GM12872 (cell line): ENCODE data around the gene TMEM138.

ENCODE experiments used
- TF ChIP-seq, protein P1 (sequence below): IDR thresholded peaks from 3 replicates; pipeline ENCODE4 v1.5.1; 2011; ENCODE audit warnings: low read depth, mild to moderate bottlenecking, low read length, moderate library complexity; ENCODE audit not compliant: insufficient read depth

The TMEM138 gene

DNA sequence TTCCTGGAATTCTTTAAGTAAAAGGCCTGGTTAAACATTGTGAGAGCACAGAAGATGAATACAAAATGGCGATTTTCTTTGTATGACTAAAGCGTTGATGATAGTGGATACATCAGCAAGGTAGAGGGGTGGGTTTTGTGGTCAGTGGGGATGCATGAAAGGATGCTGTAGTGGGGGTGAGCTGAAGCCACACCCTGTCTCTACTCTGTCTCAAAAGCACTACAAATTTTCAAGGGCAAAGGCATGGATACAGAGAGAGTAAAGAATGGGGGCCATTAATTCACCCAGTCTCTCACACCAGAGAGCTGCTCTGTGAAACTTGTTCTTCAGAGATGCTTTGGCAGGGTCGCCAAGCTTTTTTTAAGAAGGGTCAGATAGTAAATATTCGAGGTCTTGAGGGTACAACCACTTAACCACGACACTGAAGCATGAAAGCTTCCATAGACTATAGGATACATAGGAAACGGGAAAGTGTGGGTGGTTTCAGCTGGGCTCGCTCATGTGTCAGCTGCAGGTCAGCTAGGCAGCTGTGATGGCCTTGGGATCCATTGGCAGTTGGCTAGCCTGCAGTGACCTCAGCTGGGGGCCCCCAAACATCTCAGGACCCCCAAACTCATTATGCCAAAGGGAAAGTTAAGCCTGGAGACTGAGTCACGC lies 8.3 kb downstream of the TMEM138 start:
- TF ChIP-seq, protein P1, sequence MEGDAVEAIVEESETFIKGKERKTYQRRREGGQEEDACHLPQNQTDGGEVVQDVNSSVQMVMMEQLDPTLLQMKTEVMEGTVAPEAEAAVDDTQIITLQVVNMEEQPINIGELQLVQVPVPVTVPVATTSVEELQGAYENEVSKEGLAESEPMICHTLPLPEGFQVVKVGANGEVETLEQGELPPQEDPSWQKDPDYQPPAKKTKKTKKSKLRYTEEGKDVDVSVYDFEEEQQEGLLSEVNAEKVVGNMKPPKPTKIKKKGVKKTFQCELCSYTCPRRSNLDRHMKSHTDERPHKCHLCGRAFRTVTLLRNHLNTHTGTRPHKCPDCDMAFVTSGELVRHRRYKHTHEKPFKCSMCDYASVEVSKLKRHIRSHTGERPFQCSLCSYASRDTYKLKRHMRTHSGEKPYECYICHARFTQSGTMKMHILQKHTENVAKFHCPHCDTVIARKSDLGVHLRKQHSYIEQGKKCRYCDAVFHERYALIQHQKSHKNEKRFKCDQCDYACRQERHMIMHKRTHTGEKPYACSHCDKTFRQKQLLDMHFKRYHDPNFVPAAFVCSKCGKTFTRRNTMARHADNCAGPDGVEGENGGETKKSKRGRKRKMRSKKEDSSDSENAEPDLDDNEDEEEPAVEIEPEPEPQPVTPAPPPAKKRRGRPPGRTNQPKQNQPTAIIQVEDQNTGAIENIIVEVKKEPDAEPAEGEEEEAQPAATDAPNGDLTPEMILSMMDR: no peak

- TF ChIP-seq, protein P1: no peak
Measured at GRCh38 chr11:61372659-61373420, 10.7 kb downstream of the TMEM138 start.

DNA sequence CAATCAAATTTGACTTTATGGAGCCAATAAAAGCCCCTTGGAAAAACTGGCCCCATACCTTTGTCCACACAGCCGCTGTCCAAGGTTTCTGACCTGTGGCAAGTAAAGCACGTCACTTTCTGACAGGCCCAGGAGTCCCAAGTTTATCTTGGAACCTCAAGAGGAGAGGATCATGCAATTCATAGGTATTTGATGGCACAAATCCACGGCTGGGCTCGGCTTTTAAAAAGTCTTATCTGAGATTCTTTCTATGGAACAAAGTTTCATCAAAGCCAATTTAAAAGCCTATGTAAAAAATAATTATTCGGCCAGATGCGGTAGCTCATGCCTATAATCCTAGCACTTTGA lies 13.6 kb downstream of the TMEM138 start:
- TF ChIP-seq, protein P1: no peak

DNA sequence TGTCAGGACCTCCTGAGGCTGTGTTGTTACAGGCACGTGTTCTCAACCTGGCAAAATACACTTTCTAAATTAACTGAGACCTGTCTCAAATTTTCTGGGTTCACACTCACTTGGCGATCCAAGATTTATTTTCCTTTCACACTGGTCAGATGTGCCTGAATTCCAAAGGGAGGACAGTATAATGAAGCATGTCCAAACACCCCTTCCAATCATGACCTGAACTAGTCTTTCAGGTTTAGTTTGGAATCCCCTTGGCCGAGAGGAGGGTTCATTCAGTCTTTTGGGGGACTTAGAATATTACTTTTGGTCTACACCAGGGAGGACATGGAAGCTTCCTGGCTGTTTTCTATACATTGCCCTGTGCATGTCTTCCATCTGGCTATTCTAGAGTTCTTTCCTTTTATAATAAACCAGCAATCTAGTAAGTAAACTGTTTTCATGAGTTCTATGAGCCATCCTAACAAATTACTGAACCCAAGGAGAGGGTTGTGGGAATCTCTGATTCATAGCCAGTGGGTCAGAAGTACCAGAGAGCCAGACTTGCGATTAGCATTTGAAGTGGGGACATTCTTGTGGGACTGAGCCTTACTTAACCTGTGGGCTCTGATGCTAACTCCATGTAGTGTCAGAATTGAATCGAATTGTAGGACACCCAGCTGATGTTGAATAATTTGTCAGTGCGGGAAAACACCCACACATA lies 15.4 kb downstream of the TMEM138 start:
- TF ChIP-seq, protein P1: no peak

GRCh38 chr11:61378713-61379313 lies 16.6 kb downstream of the TMEM138 start:
- TF ChIP-seq, protein P1: no peak

DNA sequence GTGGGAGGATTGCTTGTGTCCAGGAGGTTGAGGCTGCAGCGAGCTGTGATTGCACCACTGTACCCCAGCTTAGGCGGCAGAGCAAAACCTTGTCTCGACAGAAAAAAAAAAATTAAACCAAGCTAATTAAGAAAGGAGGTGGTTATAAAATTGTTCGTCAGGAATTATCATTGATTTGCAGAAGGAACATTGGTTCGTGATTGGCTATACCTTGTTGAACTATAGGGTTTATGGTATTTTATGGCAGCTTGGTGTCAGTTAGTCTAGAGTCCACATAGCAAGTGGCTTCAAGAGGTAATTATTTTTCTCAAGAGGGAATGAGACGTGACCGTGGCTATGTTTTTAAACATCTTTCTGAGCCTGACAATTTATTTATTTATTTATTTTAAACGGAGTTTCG lies 18.7 kb downstream of the TMEM138 start:
- TF ChIP-seq, protein P1: no peak
